NCI-H2227 (cell line): ENCODE measurements around the gene KCNH1.

Experiments
- DNase-seq: peaks from one replicate; lab custom pipeline; 2025; ENCODE audit not compliant: unreplicated experiment; lab: John Stamatoyannopoulos, UW

Gene KCNH1

GRCh38 chr1:210771131-210771530 is 362.8 kb downstream of the KCNH1 start:
- DNase-seq, result no peak

GRCh38 chr1:210770396-210770984 is 363.5 kb downstream of the KCNH1 start:
- DNase-seq, result no peak

GRCh38 chr1:210769473-210769872 is 364.5 kb downstream of the KCNH1 start:
- no peak for DNase-seq

- DNase-seq, result no peak
Measured at GRCh38 chr1:210764536-210764935, 369.4 kb downstream of the KCNH1 start.

- no peak for DNase-seq
Measured at GRCh38 chr1:210758761-210759160, 375.2 kb downstream of the KCNH1 start.

GRCh38 chr1:210758261-210758660 is 375.7 kb downstream of the KCNH1 start:
- no peak for DNase-seq

- no peak for DNase-seq
Measured at GRCh38 chr1:210757677-210758076, 376.3 kb downstream of the KCNH1 start.

- DNase-seq, result no peak
Measured at GRCh38 chr1:210755991-210756659, 377.8 kb downstream of the KCNH1 start.

GRCh38 chr1:210754878-210755665 is 378.9 kb downstream of the KCNH1 start:
- DNase-seq, result peak; percentile 88

- no peak for DNase-seq
Measured at GRCh38 chr1:210751911-210752310, 382.0 kb downstream of the KCNH1 start.

- DNase-seq, result no peak
Measured at GRCh38 chr1:210750468-210750867, 383.5 kb downstream of the KCNH1 start.

- DNase-seq, result no peak
Measured at GRCh38 chr1:210748796-210749195, 385.2 kb downstream of the KCNH1 start.

GRCh38 chr1:210747890-210748289 is 386.1 kb downstream of the KCNH1 start:
- DNase-seq, result no peak

GRCh38 chr1:210747112-210747511 is 386.8 kb downstream of the KCNH1 start:
- DNase-seq, result no peak

- DNase-seq, result no peak
Measured at GRCh38 chr1:210746024-210746731, 387.8 kb downstream of the KCNH1 start.

GRCh38 chr1:210743038-210743437 is 390.9 kb downstream of the KCNH1 start:
- DNase-seq, result no peak

GRCh38 chr1:210741564-210741963 is 392.4 kb downstream of the KCNH1 start:
- DNase-seq, result no peak

GRCh38 chr1:210739627-210740026 is 394.3 kb downstream of the KCNH1 start:
- DNase-seq, result no peak

- DNase-seq, result no peak
Measured at GRCh38 chr1:210738256-210738655, 395.7 kb downstream of the KCNH1 start.

GRCh38 chr1:210736713-210737112 is 397.2 kb downstream of the KCNH1 start:
- DNase-seq, result peak; percentile 8

- DNase-seq, result no peak
Measured at GRCh38 chr1:210731597-210731996, 402.4 kb downstream of the KCNH1 start.

GRCh38 chr1:210731193-210731592 is 402.8 kb downstream of the KCNH1 start:
- DNase-seq, result no peak
